ENCODE results near the gene MRAS.

The MRAS gene

DNA sequence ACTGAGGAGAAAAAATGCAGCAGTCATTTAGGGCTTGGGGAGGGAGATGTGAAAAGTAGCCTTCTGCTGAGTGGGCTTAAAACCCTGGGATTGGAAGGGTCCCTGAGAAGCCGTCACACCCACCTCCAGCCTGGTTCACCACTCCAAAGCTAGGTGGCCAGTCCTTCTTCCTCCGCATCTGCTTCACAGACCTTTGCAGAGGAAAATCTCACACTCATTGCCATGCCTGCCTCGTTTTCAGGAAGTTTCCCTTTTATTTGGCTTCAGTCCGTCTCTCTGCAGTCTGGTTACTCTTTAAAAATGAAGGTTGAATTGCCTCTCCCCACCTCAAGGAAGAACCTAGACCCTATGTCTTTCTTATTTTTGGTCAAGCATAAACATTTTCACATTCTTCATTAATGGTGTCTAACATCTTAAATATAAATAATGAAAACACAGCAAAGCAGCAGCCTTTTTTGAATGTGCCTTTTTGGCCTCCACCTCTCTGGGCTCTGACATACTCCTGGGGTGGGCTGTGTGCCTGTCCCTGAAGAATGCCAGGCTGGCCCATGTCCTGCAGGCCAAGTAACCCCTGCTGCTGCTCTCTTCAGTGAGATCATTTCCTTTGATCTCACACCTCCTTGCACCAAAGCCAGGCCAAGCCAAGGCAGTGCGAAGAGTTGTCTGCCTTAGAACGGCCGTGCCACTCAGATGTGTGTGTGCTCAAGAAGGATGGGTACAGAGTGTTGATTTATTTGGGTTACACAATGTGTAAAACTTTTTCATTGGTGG, 11.0 kb downstream of the MRAS start:
- TF ChIP-seq, protein P1, sequence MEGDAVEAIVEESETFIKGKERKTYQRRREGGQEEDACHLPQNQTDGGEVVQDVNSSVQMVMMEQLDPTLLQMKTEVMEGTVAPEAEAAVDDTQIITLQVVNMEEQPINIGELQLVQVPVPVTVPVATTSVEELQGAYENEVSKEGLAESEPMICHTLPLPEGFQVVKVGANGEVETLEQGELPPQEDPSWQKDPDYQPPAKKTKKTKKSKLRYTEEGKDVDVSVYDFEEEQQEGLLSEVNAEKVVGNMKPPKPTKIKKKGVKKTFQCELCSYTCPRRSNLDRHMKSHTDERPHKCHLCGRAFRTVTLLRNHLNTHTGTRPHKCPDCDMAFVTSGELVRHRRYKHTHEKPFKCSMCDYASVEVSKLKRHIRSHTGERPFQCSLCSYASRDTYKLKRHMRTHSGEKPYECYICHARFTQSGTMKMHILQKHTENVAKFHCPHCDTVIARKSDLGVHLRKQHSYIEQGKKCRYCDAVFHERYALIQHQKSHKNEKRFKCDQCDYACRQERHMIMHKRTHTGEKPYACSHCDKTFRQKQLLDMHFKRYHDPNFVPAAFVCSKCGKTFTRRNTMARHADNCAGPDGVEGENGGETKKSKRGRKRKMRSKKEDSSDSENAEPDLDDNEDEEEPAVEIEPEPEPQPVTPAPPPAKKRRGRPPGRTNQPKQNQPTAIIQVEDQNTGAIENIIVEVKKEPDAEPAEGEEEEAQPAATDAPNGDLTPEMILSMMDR (IDR thresholded peaks at IDR 0.05; ENCODE audit: control insufficient read depth, insufficient read depth, low read depth, low read length, missing control alignments), result no peak
- no peak overlapping the region for H3K4me3 ChIP-seq (ENCODE audit: control insufficient read depth, low read depth, low read length)
- no peak for DNase-seq (ENCODE audit: low read depth)

DNA sequence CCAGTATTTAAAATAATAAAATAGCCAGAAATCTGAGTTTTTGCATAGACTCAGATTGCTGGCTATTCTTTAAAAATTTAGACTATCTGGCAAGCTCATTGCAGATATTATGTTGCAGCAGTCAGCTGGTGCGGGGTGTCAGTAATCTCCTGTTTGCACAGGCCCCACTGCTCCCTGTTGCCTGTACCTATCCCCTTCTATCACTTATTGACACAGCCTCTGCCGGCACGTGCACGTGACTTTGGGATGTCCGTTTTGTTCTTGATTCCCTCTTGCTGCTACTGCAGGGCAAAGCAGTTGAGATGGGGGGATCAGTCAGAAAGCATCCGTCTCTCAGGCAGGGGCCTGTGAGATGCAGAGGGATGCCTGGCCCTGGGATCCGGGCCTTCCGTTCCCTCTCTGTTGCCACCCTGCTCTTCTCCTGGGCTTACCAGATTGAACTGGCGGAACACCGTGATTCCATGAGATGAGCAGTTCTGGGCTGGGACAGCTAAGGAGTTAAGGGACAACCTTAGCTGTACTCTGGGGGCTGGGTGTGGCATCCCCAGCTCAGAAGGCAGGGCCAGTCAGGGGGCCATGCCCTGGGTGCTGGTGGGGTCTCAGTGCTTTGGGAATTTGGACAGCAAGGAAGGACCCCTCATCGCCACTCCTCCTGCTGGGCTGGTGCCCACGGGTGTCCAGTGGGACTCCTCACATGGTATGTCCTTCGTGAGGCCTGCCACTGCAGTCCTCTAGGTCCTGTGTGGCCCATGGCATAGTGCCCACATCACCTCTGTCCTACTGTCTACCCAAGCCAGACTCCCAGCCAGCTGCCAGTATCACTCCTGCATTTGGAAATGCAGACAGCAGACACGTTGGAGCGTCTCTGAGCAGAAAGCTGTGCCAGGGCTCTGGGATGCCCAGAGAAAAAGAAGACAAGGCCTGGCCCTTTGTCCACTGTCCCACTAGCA, 11.8 kb downstream of the MRAS start:
- no peak overlapping the region for H3K4me3 ChIP-seq (ENCODE audit: control insufficient read depth, low read depth, low read length)
- TF ChIP-seq, protein P1 (IDR thresholded peaks at IDR 0.05; ENCODE audit: control insufficient read depth, insufficient read depth, low read depth, low read length, missing control alignments), result no peak
- no peak for DNase-seq (ENCODE audit: low read depth)

DNA sequence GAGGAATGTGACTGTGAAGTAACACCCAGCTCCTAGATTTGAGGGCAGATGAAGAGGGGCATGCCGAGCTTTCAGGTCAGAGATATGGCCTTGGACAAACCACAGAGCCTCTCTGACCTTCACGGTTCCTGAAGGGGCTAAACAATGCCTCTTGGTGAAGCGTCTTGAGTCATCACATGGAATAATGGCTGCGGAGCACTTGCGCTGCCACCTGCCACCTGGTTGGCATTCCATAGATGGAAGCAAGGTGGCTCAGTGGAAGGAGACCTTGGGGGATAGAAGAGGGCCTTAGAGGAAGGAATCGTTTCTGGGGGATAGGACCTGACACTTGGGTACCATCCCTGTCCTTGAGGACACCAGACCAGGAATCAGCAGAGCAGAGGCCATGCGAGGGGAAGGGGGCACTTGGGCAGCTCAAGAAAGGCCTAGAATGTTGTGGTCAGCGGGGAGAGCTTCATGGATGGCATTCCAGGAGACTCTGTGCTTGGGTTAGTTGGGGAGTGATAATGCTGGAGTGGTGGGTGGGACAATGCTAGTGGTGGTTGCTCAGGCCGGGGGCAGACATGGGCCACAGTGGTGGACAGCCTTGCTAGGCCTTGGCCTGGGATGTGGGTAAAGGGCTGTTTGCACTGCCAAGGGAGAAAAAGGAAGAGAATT, 12.6 kb downstream of the MRAS start:
- TF ChIP-seq, protein P1 (IDR thresholded peaks at IDR 0.05; ENCODE audit: control insufficient read depth, insufficient read depth, low read depth, low read length, missing control alignments), result no peak
- no peak overlapping the region for H3K4me3 ChIP-seq (ENCODE audit: control insufficient read depth, low read depth, low read length)
- no peak for DNase-seq (ENCODE audit: low read depth)

DNA sequence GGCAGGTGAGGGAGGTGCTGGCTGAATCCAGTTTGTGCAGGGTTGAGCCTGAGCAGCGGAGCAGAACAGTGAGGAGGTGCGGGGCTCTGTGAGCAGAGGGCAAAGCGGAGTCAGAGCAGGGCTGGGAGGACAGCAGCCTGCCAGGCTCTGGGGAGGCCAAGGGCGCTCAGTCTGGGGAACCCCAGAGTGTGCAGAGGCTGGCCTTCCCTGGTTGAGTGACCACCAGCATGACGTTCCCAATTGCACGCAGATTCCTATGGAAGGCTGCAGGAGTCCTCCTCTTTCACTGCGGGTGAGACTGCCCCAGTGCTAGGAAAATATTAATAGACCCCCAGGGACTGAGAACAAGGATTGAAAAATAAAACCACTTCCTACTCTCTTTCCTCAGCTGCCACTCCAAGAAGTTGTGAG, 13.2 kb downstream of the MRAS start:
- no peak for DNase-seq (ENCODE audit: low read depth)
- TF ChIP-seq, protein P1 (IDR thresholded peaks at IDR 0.05; ENCODE audit: control insufficient read depth, insufficient read depth, low read depth, low read length, missing control alignments), result no peak
- no peak overlapping the region for H3K4me3 ChIP-seq (ENCODE audit: control insufficient read depth, low read depth, low read length)

DNA sequence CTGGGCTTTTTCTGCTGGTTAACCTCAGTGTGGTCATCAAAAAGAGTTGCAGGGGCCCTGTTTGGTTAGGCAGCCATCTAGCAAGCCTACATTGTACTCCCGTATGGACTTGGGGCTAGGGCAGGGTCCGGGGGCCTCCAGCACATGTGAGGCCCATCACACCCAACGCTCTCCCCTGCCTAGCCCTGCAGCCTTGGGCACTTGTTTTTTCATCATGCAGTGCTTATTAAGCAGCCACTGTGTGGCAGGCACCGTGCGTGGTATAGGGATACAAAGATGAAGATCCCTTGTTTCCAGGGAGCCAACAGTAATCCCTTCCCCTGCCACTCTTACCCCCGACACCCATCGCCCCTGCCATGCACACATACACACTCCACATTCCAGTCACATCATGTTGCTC, 14.2 kb downstream of the MRAS start:
- no peak overlapping the region for H3K4me3 ChIP-seq (ENCODE audit: control insufficient read depth, low read depth, low read length)
- DNase-seq (ENCODE audit: low read depth), result no peak
- TF ChIP-seq, protein P1 (IDR thresholded peaks at IDR 0.05; ENCODE audit: control insufficient read depth, insufficient read depth, low read depth, low read length, missing control alignments), result no peak

DNA sequence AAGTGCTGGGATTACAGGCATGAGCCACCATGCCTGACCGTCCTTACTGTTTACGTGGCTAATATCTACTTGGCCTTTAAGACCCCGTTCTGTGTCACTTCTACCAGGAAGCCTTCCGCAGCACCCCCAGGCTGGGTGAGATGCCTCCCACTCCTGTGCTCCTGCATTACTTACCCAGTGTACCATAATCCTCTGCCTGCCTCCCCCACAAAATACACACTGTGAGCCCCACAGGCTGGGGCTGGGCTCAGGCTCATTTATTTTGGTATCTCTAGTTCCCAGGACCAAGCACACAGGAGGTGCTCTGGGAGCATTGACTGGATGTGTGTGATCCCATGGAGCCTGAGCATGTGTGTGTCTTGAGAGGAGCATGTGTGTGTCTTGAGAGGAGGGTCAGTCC, 14.9 kb downstream of the MRAS start:
- DNase-seq (ENCODE audit: low read depth), result no peak
- H3K4me3 ChIP-seq (ENCODE audit: control insufficient read depth, low read depth, low read length), result no peak overlapping the region
- TF ChIP-seq, protein P1 (IDR thresholded peaks at IDR 0.05; ENCODE audit: control insufficient read depth, insufficient read depth, low read depth, low read length, missing control alignments), result no peak
